HG03432 (cell line): ENCODE results near the gene ZNF653.

ENCODE experiments used
- ATAC-seq: cut with Tn5 transposase; IDR thresholded peaks from one replicate; pipeline ENCODE4 v1.9.1; 2021; ENCODE audit warnings: mild to moderate bottlenecking, moderate library complexity; ENCODE audit not compliant: unreplicated experiment

Gene ZNF653

GRCh38 chr19:11528551-11529341 lies 23.1 kb upstream of the ZNF653 start, which contains the start of gene ECSIT:
Gene ECSIT, minus strand, starts transcription at chr19:11529134. Its CDS starts 9,964 bp downstream, at chr19:11519170.
- peak; percentile 93 for ATAC-seq

DNA sequence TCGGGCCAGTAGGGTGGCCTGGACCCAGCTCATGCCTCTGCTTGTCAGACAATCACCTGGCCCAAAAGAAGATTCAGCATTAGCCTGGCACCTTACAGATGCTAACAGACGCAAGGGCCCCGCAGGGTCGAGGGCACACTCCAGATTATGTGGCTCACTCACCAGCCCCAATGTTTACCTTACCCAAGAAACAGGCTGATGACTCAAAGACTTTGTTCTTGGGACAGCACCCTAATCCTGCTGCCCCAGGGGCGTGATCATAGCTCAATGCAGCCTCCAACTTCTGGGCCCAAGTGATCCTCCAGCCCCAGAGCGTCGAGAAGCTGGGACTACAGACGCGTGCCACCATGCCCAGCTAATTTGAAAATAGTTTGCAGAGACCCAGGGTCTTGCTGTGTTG lies 13.5 kb upstream of the ZNF653 start:
- ATAC-seq = no peak

DNA sequence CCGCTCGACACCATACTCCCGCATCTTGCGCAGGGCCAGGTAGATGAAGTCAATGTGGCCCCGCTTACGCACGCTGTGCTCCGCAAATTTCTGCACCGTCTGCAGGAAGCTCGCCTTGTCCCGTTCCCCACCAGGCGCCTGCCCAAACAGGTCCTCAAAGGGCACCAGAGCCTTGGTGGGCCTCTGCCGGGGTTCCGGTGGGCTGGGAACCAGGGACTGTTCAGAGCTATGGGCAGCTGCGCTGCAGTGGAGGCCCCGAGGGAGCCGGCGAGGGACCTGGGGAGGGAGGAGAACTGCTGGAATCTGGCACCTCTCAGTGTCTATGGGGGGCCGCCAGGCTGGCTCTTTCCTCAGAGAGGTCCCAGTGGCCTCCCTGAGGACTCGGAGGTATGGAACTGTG lies 8.3 kb upstream of the ZNF653 start:
- ATAC-seq = no peak

- no peak for ATAC-seq
Measured at GRCh38 chr19:11510444-11510843, 4.8 kb upstream of the ZNF653 start.

- no peak for ATAC-seq
Measured at GRCh38 chr19:11507370-11508078, 1.9 kb upstream of the ZNF653 start.

DNA sequence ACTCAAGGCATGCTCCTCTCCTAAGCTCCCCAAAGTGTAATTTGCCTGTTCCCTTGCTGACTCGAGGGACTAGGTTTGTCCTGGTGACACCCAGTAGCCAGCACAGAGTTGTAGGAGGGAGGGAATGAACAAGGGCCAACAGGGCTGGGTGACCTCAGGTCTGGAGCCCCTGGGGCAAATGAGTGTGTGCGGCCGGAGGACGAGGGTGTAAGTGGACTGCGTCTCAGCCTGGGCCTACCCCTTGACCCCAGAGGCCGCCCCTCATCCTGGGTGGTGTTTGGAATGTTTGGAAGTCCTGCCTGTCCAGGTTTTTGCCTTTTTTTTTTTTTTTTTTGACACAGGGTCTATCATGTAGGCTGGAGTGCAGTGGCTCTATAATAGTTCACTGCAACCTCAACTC lies 1.3 kb upstream of the ZNF653 start:
- no peak for ATAC-seq

DNA sequence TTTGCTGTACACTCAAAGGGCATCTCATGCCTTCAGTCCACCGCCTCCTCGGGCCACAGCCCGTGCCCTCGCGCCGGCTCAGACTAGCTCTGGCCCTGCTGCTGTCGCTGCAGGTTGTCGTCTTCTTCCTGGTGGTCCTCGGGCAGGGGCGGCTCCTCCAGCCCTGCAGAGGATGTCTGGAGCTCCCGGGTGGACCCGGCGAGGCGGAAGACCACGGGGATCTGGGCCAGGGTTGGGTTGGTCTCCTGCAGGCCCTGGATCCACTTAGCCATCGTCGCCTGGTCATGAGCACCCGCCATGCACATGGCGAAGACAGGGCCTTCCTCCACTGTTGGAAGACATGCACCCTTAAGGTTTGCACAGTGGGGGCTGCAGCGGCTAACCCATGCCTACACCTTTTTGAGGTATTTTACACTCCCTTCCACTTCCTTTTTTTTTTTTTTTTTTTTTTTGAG lies 489 bp upstream of the ZNF653 start:
- ATAC-seq = peak; percentile 31

GRCh38 chr19:11505032-11505503 lies 571 bp downstream of the ZNF653 start:
- peak; percentile 89 for ATAC-seq

GRCh38 chr19:11504502-11505031 lies 1.1 kb downstream of the ZNF653 start:
- ATAC-seq = no peak

DNA sequence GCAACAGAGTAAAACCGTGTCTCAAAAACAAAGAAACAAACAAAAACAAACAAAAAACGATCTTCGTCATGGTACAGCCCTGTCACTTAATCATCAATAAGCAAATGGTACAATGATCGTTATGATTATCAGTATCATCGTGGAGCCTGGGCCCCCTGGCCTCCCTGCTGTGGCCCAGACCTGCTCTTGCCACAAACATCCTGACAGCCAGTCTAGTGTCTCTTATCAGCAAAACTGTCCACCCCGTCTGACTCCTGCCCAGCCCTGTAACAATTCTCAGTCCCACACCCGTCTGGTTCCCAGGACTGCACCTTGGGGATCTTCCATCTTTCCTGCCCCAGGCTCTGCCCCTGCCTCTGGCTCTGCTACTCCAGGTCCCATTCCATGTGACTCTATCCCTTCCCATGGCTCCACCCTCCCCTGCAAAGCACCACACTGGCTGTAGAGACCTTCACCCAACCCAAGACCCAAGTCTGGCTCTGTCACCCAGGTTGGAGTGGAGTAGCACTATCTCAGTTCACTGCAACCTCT lies 5.7 kb downstream of the ZNF653 start:
- ATAC-seq = no peak

- no peak for ATAC-seq
Measured at GRCh38 chr19:11499220-11499726, 6.4 kb downstream of the ZNF653 start.

GRCh38 chr19:11496391-11497163 lies 9.1 kb downstream of the ZNF653 start:
- no peak for ATAC-seq

DNA sequence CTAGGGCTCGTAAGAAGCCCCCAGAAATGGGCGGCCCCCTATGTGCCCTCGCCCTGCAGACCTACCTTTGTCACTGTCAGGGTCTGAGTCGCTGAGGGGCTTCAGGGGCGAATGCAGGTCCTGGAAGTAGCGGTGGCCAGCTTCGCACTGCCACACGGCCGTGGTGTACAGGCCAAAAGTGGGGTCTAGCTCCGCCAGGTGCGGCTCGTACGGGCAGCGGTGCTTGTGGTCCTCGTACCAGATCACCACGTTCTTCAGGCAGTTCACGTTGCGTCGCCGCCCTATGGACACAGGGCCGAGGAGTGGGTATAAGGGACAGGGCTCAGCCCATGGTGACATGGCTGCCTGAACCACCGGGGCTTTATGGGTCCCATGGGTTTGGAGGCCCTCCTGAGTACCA lies 9.8 kb downstream of the ZNF653 start:
- no peak for ATAC-seq

DNA sequence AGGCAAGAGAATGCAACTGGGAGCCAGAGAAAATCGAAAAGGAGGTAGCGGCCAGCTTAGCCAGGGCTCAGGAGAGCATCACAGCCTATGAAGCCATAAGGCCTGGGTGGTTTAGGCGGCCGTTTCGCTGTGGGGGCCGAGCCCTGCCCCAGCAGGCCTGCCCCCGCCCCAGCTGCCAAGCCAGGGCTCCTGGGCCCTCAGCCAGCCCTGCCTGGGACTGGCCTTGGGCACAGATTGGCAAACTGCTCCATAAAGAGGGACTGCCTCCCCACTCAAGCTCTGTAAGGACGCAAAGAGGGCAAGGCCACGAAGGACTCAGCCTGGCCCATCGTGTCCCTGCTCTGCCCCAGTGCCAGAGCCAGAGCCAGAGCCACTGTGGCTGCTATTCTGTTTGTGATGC lies 10.2 kb downstream of the ZNF653 start:
- no peak for ATAC-seq

GRCh38 chr19:11494634-11495285 lies 10.9 kb downstream of the ZNF653 start:
- no peak for ATAC-seq

DNA sequence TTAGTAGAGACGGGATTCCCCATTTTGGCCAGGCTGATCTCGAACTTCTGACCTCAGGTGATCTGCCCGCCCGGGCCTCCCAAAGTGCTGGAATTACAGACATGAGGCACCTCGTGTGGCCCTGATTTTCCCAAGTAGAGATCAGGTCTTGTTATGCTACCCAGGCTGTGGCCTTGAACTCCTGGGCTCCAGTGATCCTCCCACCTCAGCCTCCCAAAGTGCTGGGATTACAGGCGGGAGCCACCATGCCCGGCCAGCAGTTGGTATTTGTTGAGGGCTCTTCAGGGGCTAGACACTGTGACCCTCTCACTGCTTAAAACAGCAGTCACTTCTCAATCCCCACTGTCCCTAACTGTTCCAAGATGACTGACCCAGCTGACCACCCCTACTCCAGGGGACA lies 16.3 kb downstream of the ZNF653 start:
- no peak for ATAC-seq

DNA sequence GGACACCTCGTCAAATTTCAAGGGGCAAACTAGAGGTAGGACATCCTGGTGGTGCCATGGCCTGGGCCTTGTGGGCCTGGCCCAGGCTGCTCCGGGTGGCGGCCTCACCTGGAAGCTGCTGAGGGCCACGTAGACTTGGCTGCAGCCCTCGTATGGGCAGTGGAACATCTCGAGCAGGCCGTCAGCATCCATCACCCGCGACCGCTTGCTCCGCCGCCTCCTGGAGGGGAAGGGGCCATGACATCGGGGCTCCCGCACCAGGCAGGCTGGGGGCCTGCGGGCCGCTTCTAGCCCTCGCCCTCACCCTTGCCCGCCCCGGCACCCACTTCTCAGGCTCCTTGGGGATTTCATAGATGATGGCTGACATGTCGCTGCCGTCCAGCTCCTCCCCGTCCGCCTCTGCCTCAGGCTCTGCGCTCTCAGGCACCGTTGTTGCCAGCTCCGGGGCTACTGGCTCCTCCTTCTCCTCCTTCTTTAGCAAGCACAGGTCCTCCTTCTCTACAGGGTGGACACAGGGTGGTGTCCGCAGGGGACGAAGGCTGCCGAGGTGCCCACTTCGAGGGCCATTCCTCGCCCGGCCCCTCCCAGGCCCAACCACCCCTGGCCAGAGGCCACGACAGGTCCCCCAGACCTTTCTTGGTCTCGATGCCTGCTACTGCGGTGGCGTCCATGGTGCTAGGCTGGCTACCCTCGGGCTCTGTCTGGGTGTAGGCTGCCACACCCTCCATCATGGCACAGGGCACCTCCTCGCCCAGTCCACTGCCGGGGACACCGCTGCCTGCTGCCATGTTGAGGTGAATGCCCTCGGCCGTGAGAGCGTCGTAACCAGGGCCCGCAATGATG lies 18.8 kb downstream of the ZNF653 start:
- no peak for ATAC-seq

- no peak for ATAC-seq
Measured at GRCh38 chr19:11485245-11485837, 20.3 kb downstream of the ZNF653 start.
